HUES6 (cell line): Measurements from ENCODE around the gene FAM228B.

Source experiments
- H3K27ac ChIP-seq: 2 replicates; pipeline ENCODE4 v1.7.0; 2013; ENCODE audit warnings: low read depth, mild to moderate bottlenecking, low read length, inconsistent platforms
- H3K27me3 ChIP-seq: 2 replicates; pipeline ENCODE4 v1.6.1; 2013; ENCODE audit warnings: low read length; ENCODE audit not compliant: control insufficient read depth, insufficient read depth
- H3K36me3 ChIP-seq: 2 replicates; pipeline ENCODE4 v1.6.1; 2013; ENCODE audit warnings: low read length; ENCODE audit not compliant: control insufficient read depth, insufficient read depth
- H3K4me1 ChIP-seq: 2 replicates; pipeline ENCODE4 v1.6.1; 2013; ENCODE audit warnings: low read length; ENCODE audit not compliant: control insufficient read depth, insufficient read depth
- H3K4me3 ChIP-seq: 2 replicates; pipeline ENCODE4 v1.5.1; 2013; ENCODE audit warnings: low read depth, low read length
- H3K9ac ChIP-seq: one replicate; pipeline ENCODE4 v1.6.1; 2013; ENCODE audit warnings: mild to moderate bottlenecking, low read length
- H3K9me3 ChIP-seq: 2 replicates; pipeline ENCODE4 v1.6.1; 2013; ENCODE audit warnings: low read depth, low read length; ENCODE audit not compliant: control insufficient read depth, insufficient read depth

The FAM228B gene

GRCh38 chr2:24123195-24123921, at the start of gene FAM228B, which contains the start of gene PFN4:
Gene FAM228B (plus strand): TSS chr2:24123469. CDS start chr2:24124362, 893 bp downstream.
Gene PFN4 (minus strand): TSS chr2:24123334. CDS start chr2:24122535, 799 bp downstream.
- H3K36me3 ChIP-seq, result no peaks in the 10 kb centered on the region
- peak within 1 kb of the TSS; percentile 76 for H3K4me3 ChIP-seq
- peaks cover 13% of the 10 kb centered on the region; the same call in 1 of the 2 replicates for H3K4me1 ChIP-seq
- peak within 1 kb of the TSS; percentile 59; the same call in 1 of the 2 replicates for H3K27ac ChIP-seq
- H3K9me3 ChIP-seq, result no peaks in the 10 kb centered on the region
- H3K27me3 ChIP-seq, result peaks cover 15% of the 10 kb centered on the region
- H3K9ac ChIP-seq, result peak within 1 kb of the TSS; percentile 93

GRCh38 chr2:24073816-24074215, 49.5 kb upstream of the FAM228B start:
- H3K4me3 ChIP-seq, result no peak overlapping the region
- peaks cover 5% of the 10 kb centered on the region for H3K4me1 ChIP-seq
- H3K27ac ChIP-seq, result no peak overlapping the region
- H3K9me3 ChIP-seq, result no peaks in the 10 kb centered on the region
- no peak overlapping the region for H3K9ac ChIP-seq
- H3K36me3 ChIP-seq, result peaks cover 37% of the 10 kb centered on the region
- H3K27me3 ChIP-seq, result no peaks in the 10 kb centered on the region

DNA sequence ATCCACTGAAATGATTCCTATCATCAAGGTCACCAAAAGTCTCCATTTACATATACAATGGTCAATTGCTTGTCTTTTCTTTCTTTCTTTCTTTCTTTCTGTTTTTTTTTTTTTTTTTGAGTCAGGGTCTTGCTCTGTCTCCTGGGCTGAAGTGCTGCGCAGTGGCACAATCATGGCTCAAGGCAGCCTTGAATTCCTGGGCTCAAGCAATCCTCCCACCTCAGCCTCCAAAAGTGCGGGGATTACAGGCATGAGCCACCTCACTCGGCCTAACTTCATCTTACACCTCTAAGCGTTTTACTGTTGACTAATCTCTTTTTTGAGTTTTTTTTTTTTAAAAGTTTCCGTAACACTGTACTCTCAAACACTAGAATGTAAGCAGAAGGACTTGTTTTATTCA, 48.0 kb upstream of the FAM228B start:
- Histone ChIP-seq H3K4me1 (peaks cover 5% of the 10 kb centered on the region), H3K36me3 (peaks cover 31% of the 10 kb centered on the region), H3K4me3 (peak overlapping the region; percentile 83), H3K27me3 (no peaks in the 10 kb centered on the region), H3K9ac (peak overlapping the region; percentile 84), H3K9me3 (no peaks in the 10 kb centered on the region), H3K27ac (no peak overlapping the region)

DNA sequence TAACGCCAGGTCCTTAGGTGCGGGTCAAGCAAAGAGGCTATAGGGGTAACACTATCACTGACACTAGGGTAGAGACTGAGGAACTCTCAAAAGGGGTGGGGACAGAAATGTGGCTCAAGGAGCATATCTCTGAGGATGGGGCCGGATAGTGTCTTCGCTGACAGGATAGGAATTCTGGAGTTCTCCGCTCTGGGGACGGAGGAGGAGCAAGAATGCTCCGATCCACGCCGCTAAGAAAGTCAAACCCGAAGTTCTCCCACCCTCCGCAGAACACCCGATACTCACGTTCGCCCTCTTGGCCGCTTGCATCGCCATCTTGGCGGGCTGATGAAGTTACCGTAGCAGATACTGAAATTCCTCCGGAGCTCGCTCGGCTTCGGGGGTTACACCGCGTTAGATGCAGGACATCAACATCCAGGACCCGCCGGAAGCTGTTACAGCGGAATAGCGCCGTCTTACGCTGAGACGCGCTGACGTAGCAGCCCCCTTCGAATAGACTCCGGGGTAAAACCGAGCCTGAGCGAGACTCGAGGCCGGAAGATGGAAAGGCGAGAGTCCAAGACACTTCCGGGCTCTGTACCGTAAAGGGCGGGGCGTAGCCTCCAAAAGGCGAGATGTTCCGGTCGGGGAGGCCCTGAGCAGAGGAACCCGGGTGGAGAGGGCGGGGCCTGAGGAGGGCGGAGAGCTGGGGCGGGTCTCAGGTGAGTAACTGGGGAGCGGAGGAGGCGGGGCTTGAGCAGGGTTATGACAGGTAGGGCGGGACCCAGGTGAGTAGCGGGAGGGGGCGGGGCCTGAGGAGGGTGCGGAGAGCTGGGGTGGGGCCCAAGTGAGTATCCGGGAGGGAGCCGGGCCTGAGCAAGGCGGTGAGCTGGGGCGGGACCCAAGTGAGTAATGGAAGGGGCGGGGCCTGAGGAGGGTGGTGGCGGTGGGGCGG, 47.1 kb upstream of the FAM228B start, which contains the start of gene SF3B6:
Gene SF3B6, minus strand, starts transcription at position 412 of the 934 bp plus-strand sequence. Its CDS starts 97 bp downstream, at position 315.
- Histone ChIP-seq H3K9ac (peak within 1 kb of the TSS; percentile 84), H3K27ac (peak within 1 kb of the TSS; percentile 28; the same call in 1 of the 2 replicates), H3K27me3 (no peaks in the 10 kb centered on the region), H3K4me1 (peaks cover 5% of the 10 kb centered on the region), H3K9me3 (no peaks in the 10 kb centered on the region), H3K36me3 (peaks cover 27% of the 10 kb centered on the region), H3K4me3 (peak within 1 kb of the TSS; percentile 83)

GRCh38 chr2:24076849-24077534, 46.3 kb upstream of the FAM228B start:
- H3K4me3 ChIP-seq, result peak overlapping the region; percentile 83
- peak overlapping the region; percentile 62 for H3K9ac ChIP-seq
- peaks cover 5% of the 10 kb centered on the region for H3K4me1 ChIP-seq
- H3K36me3 ChIP-seq, result peaks cover 29% of the 10 kb centered on the region
- no peaks in the 10 kb centered on the region for H3K27me3 ChIP-seq
- H3K27ac ChIP-seq, result 0 out of 2 replicates have a peak overlapping the region, but pooled peaks have one; percentile 13
- no peaks in the 10 kb centered on the region for H3K9me3 ChIP-seq

GRCh38 chr2:24077535-24077877, 45.8 kb upstream of the FAM228B start:
- Histone ChIP-seq H3K27me3 (no peaks in the 10 kb centered on the region), H3K4me1 (peaks cover 5% of the 10 kb centered on the region), H3K4me3 (peak overlapping the region; percentile 83), H3K9ac (peak overlapping the region; percentile 62), H3K9me3 (no peaks in the 10 kb centered on the region), H3K27ac (0 out of 2 replicates have a peak overlapping the region, but pooled peaks have one; percentile 13), H3K36me3 (peaks cover 30% of the 10 kb centered on the region)

- Histone ChIP-seq H3K9ac (peak overlapping the region; percentile 62), H3K9me3 (no peaks in the 10 kb centered on the region), H3K4me3 (peak overlapping the region; percentile 83), H3K36me3 (peaks cover 30% of the 10 kb centered on the region), H3K4me1 (peaks cover 6% of the 10 kb centered on the region), H3K27me3 (no peaks in the 10 kb centered on the region), H3K27ac (no peak overlapping the region)
These were observed 45.4 kb upstream of the FAM228B start for GRCh38 chr2:24077879-24078278.

GRCh38 chr2:24080701-24081100, 42.6 kb upstream of the FAM228B start:
- no peak overlapping the region for H3K4me3 ChIP-seq
- H3K4me1 ChIP-seq, result peaks cover 12% of the 10 kb centered on the region
- no peaks in the 10 kb centered on the region for H3K9me3 ChIP-seq
- no peaks in the 10 kb centered on the region for H3K27me3 ChIP-seq
- no peak overlapping the region for H3K27ac ChIP-seq
- peaks cover 22% of the 10 kb centered on the region for H3K36me3 ChIP-seq
- H3K9ac ChIP-seq, result no peak overlapping the region

GRCh38 chr2:24082787-24083566, 40.3 kb upstream of the FAM228B start:
- Histone ChIP-seq H3K27me3 (no peaks in the 10 kb centered on the region), H3K4me3 (peak overlapping the region; percentile 80), H3K27ac (peak overlapping the region; percentile 79), H3K4me1 (peaks cover 7% of the 10 kb centered on the region), H3K36me3 (peaks cover 22% of the 10 kb centered on the region), H3K9ac (peak overlapping the region; percentile 89), H3K9me3 (no peaks in the 10 kb centered on the region)
